A549 (cell line): ENCODE measurements around the gene COL19A1. TPM values are rescaled to one million over a fixed set of nuclear protein-coding genes. Genes with fewer than 3 reads are reported as not detected.

Experiments
- ATAC-seq, 2 experiments: fragments of 200-7000 bp in 1 of 2; fragments of >200 bp in 1 of 2; cut with Nextera tagmentation in 1 of 2; cut with Tn5 transposase in 1 of 2; 3 replicates each; pipeline versions ENCODE4 v1.8.0 to v1.9.1; 2018 to 2020; ENCODE audit warnings: mild to moderate bottlenecking in 1 of 2, moderate library complexity in 1 of 2
- CTCF ChIA-PET: fragments of 300-600 bp; sonication (Branson Sonifier 250); formaldehyde crosslinking; extraction: SDS; loops from one replicate; lab custom pipeline; 2021; ENCODE audit warnings: antibody characterized with exemption, inconsistent platforms; lab: Yijun Ruan, JAX
- POLR2A ChIA-PET: fragments of 350-600 bp; formaldehyde crosslinking; extraction: SDS; loops from one replicate; lab custom pipeline; 2021; ENCODE audit warnings: antibody characterized with exemption, inconsistent platforms; lab: Yijun Ruan, JAX
- DNase-seq, 2 experiments: peaks; one replicate each; pipeline versions ENCODE4 v3.0.0 to v3.0.0-alpha.2; 2011 to 2016; ENCODE audit warnings: low read depth in 1 of 2, low spot score in 1 of 2
- FAIRE-seq: peaks from 2 replicates; lab custom pipeline; 2011; peaks lifted over from hg19 to GRCh38; lab: Jason Lieb, UNC
- H3K27ac ChIP-seq, 2 experiments: fragments of >200 bp; sonication (Bioruptor Twin); formaldehyde crosslinking; 3 replicates each; pipeline ENCODE4 v1.5.1; 2016 to 2017
- H3K4me1 ChIP-seq: fragments of >200 bp; sonication (Bioruptor Twin); formaldehyde crosslinking; 3 replicates; pipeline ENCODE4 v1.6.1; 2016
- H3K4me2 ChIP-seq: fragments of >200 bp; sonication (Bioruptor Twin); formaldehyde crosslinking; 3 replicates; pipeline ENCODE4 v1.6.1; 2016
- H3K4me3 ChIP-seq: fragments of >200 bp; sonication (Bioruptor Twin); formaldehyde crosslinking; 3 replicates; pipeline ENCODE4 v1.5.1; 2016
- H3K9me3 ChIP-seq: fragments of >200 bp; sonication (Bioruptor Twin); formaldehyde crosslinking; 3 replicates; pipeline ENCODE4 v1.6.1; 2016
- BHLHE40 ChIP-seq: IDR thresholded peaks from 2 replicates; pipeline ENCODE4 v1.6.1; 2012; ENCODE audit warnings: low read depth, low read length, inconsistent platforms
- CBX2 ChIP-seq: fragments of 200-600 bp; sonication (generic); IDR thresholded peaks from 2 replicates; pipeline ENCODE4 v1.6.1; 2016; ENCODE audit warnings: low read depth, mild to moderate bottlenecking, borderline replicate concordance
- CBX8 ChIP-seq: fragments of 200-600 bp; sonication (generic); IDR thresholded peaks from 2 replicates; pipeline ENCODE4 v1.6.1; 2016
- CHD4 ChIP-seq: fragments of 200-600 bp; sonication (generic); IDR thresholded peaks from 2 replicates; pipeline ENCODE4 v1.6.1; 2016; ENCODE audit warnings: antibody characterized with exemption, mild to moderate bottlenecking, borderline replicate concordance
- EHF ChIP-seq: fragments of 250-450 bp; sonication (Bioruptor Pico); IDR thresholded peaks from 2 replicates; pipeline ENCODE4 v1.5.0; 2020; ENCODE audit warnings: mild to moderate bottlenecking
- FOSB ChIP-seq: fragments of 250-450 bp; sonication (Bioruptor Pico); IDR thresholded peaks from 2 replicates; pipeline ENCODE4 v1.5.0; 2020; ENCODE audit warnings: mild to moderate bottlenecking, moderate library complexity
- FOXS1 ChIP-seq: fragments of 250-450 bp; sonication (Bioruptor Pico); IDR thresholded peaks from 2 replicates; pipeline ENCODE4 v1.5.0; 2020; ENCODE audit warnings: mild to moderate bottlenecking, moderate library complexity
- GATA3 ChIP-seq: IDR thresholded peaks from 2 replicates; pipeline ENCODE4 v1.6.1; 2012; ENCODE audit warnings: borderline replicate concordance
- HDAC2 ChIP-seq: fragments of 200-600 bp; sonication (generic); IDR thresholded peaks from 2 replicates; pipeline ENCODE4 v1.6.1; 2016
- HES2 ChIP-seq: fragments of >200 bp; sonication (Bioruptor Twin); formaldehyde crosslinking; IDR thresholded peaks from 2 replicates; pipeline ENCODE4 v1.6.1; 2016
- HEYL ChIP-seq: fragments of 250-450 bp; sonication (Bioruptor Pico); IDR thresholded peaks from 2 replicates; pipeline ENCODE4 v1.8.0; 2021; ENCODE audit warnings: mild to moderate bottlenecking, moderate library complexity
- HMGXB4 ChIP-seq: fragments of 250-450 bp; sonication (Bioruptor Pico); IDR thresholded peaks from 2 replicates; pipeline ENCODE4 v1.5.0; 2021; ENCODE audit warnings: mild to moderate bottlenecking, moderate library complexity, borderline replicate concordance
- HOXB13 ChIP-seq: fragments of 250-450 bp; sonication (Bioruptor Pico); IDR thresholded peaks from 2 replicates; pipeline ENCODE4 v1.5.0; 2020; ENCODE audit warnings: low read depth, mild to moderate bottlenecking, moderate library complexity
- HOXB5 ChIP-seq: fragments of 250-450 bp; sonication (Bioruptor Pico); IDR thresholded peaks from 2 replicates; pipeline ENCODE4 v1.5.0; 2020; ENCODE audit warnings: mild to moderate bottlenecking, moderate library complexity
- JUN ChIP-seq, 2 experiments: fragments of >200 bp; sonication (Bioruptor Twin); formaldehyde crosslinking; IDR thresholded peaks; 2 replicates in 1 of 2; 3 replicates in 1 of 2; pipeline ENCODE4 v1.6.1; 2016 to 2017
- KDM1A ChIP-seq: fragments of 200-600 bp; sonication (generic); IDR thresholded peaks from 2 replicates; pipeline ENCODE4 v1.6.1; 2016; ENCODE audit warnings: low read depth, mild to moderate bottlenecking
- MAFK ChIP-seq: fragments of 450-650 bp; IDR thresholded peaks from 2 replicates; pipeline ENCODE4 v1.6.1; 2014; ENCODE audit not compliant: partially characterized antibody
- NR3C1 ChIP-seq: fragments of >200 bp; sonication (Bioruptor Twin); formaldehyde crosslinking; IDR thresholded peaks from 3 replicates; pipeline ENCODE4 v1.6.1; 2017
- POLR2A ChIP-seq: IDR thresholded peaks from 2 replicates; pipeline ENCODE4 v1.6.1; 2012; ENCODE audit warnings: mild to moderate bottlenecking, low read length
- POLR2AphosphoS2 ChIP-seq: conservative IDR thresholded peaks from 2 replicates; pipeline ENCODE4 v1.6.1; 2012; ENCODE audit warnings: low read length, improper control_type of control experiment, inconsistent platforms
- RAD21 ChIP-seq, 2 experiments: fragments of >200 bp in 1 of 2; sonication (Bioruptor Twin) in 1 of 2; formaldehyde crosslinking in 1 of 2; IDR thresholded peaks in 1 of 2; conservative IDR thresholded peaks in 1 of 2; 2 replicates in 1 of 2; 3 replicates in 1 of 2; pipeline ENCODE4 v1.6.1; 2012 to 2018; ENCODE audit warnings: inconsistent platforms in 1 of 2
- RCOR1 ChIP-seq: fragments of 150-350 bp; IDR thresholded peaks from 2 replicates; pipeline ENCODE4 v1.6.1; 2014; ENCODE audit warnings: antibody characterized with exemption, low read length, low read depth
- REST ChIP-seq: fragments of 200-600 bp; sonication (generic); IDR thresholded peaks from 2 replicates; pipeline ENCODE4 v1.6.1; 2016; ENCODE audit warnings: antibody characterized with exemption, mild to moderate bottlenecking, moderate library complexity
- RNF2 ChIP-seq: fragments of 200-600 bp; sonication (generic); IDR thresholded peaks from 2 replicates; pipeline ENCODE4 v1.6.1; 2016; ENCODE audit warnings: low read depth, mild to moderate bottlenecking, antibody characterized with exemption, moderate library complexity, borderline replicate concordance
- ZSCAN20 ChIP-seq: fragments of 250-450 bp; sonication (Bioruptor Pico); IDR thresholded peaks from 2 replicates; pipeline ENCODE4 v1.8.0; 2022; ENCODE audit warnings: mild to moderate bottlenecking, moderate library complexity
- WGBS: methylation state at CpG from one replicate; pipeline ENCODE4 v1.1.6; 2017; ENCODE audit errors: missing lambda C conversion rate; 5-methylcytosine and 5-hydroxymethylcytosine counted together
- polyA plus RNA-seq, 4 experiments: library from polyadenylated mRNA; depleted of rRNA in 3 of 4; stranded (reverse); fragments of >200 nt; fragmentation: RNase III in 1 of 4; extraction: RNeasy Plus Mini Kit Qiagen cat#74134 plus additional on column Dnase treatment in 1 of 4; gene quantifications; 2 replicates in 3 of 4; 3 replicates in 1 of 4; pipeline ENCODE4 v1.2.3, GENCODE V29; 2011 to 2017

The COL19A1 gene
- polyA plus RNA-seq, 2 of the 4 experiments (the other 2 are of a cell fraction), result not detected

- ChIA-PET CTCF (no interaction called here), POLR2A (no interaction called here)
- no peaks in the 10 kb centered on the region for H3K9me3 ChIP-seq
- no peak overlapping the region for H3K4me3 ChIP-seq
- no peak for ATAC-seq
- no peak for DNase-seq
- no peaks in the 10 kb centered on the region for H3K4me1 ChIP-seq
- TF ChIP-seq RCOR1 (no peak), BHLHE40 (no peak), KDM1A (no peak), HMGXB4 (no peak), NR3C1 (no peak), FOSB (CRISPR knock-in tag) (no peak), POLR2A (no peak), EHF (CRISPR knock-in tag) (no peak), CBX8 (no peak), CBX2 (no peak), HOXB13 (CRISPR knock-in tag) (no peak), HDAC2 (no peak), HOXB5 (no peak), ZSCAN20 (CRISPR knock-in tag) (no peak), FOXS1 (CRISPR knock-in tag) (no peak), HES2 (no peak), CHD4 (no peak), REST (no peak), JUN (IDR thresholded peaks at IDR 0.05) (no peak), MAFK (no peak)
- WGBS, result 8% methylated on average over 1 of the region's 1 CpG
- H3K27ac ChIP-seq, result no peak overlapping the region
- no peak overlapping the region for H3K4me2 ChIP-seq
- FAIRE-seq, result no peak
Measured at GRCh38 chr6:69985180-69985579, 118.8 kb downstream of the COL19A1 start.

GRCh38 chr6:69987550-69987949 is 121.2 kb downstream of the COL19A1 start:
- ATAC-seq (no peak), FAIRE-seq (no peak), DNase-seq (no peak)
- TF ChIP-seq EHF (CRISPR knock-in tag) (no peak), RCOR1 (no peak)
- Histone ChIP-seq H3K4me3 (no peak overlapping the region), H3K27ac (no peak overlapping the region), H3K9me3 (no peaks in the 10 kb centered on the region), H3K4me2 (no peak overlapping the region), H3K4me1 (no peaks in the 10 kb centered on the region)
- ChIA-PET CTCF (no interaction called here), POLR2A (no interaction called here)
- WGBS, result 2% methylated on average over 2 of the region's 2 CpGs

GRCh38 chr6:69988458-69989126 is 122.2 kb downstream of the COL19A1 start:
- H3K4me2 ChIP-seq, result no peak overlapping the region
- no peaks in the 10 kb centered on the region for H3K4me1 ChIP-seq
- TF ChIP-seq RAD21 (conservative IDR thresholded peaks at IDR 0.05 in 1 of 2, IDR thresholded peaks at IDR 0.05 in 1 of 2), result no peak
- no peak for TF ChIP-seq POLR2AphosphoS2
- TF ChIP-seq RNF2, result no peak
- TF ChIP-seq CBX2, result no peak
- no peak for TF ChIP-seq REST
- no peak for TF ChIP-seq CHD4
- no peak for TF ChIP-seq GATA3
- TF ChIP-seq HEYL (CRISPR knock-in tag), result no peak
- ATAC-seq (no peak), DNase-seq (no peak), FAIRE-seq (no peak)
- 30% methylated on average over 5 of the region's 5 CpGs for WGBS
- H3K9me3 ChIP-seq, result no peaks in the 10 kb centered on the region
- CTCF ChIA-PET, result no interaction called here
- H3K4me3 ChIP-seq, result no peak overlapping the region
- no peak overlapping the region for H3K27ac ChIP-seq
- POLR2A ChIA-PET, result no interaction called here
